GM12878 (cell line): Measurements from ENCODE around the gene TRMT1.

Experiments
- ATF2 ChIP-seq: IDR thresholded peaks from 2 replicates; pipeline ENCODE4 v1.6.1; 2012; ENCODE audit warnings: low read length, inconsistent platforms
- CEBPB ChIP-seq, 2 experiments: fragments of 150-350 bp in 1 of 2; IDR thresholded peaks; 2 replicates each; pipeline ENCODE4 v1.6.1; 2012 to 2014; ENCODE audit warnings: low read depth in 2 of 2, low read length in 2 of 2, borderline replicate concordance in 1 of 2, inconsistent platforms in 1 of 2
- CEBPZ ChIP-seq: fragments of 150-350 bp; IDR thresholded peaks from 2 replicates; pipeline ENCODE4 v1.6.1; 2016; ENCODE audit warnings: low read depth, low read length
- CHD1 ChIP-seq: IDR thresholded peaks from 2 replicates; pipeline ENCODE4 v1.6.1; 2012; ENCODE audit warnings: low read depth, low read length, improper control_type of control experiment
- CREM ChIP-seq: IDR thresholded peaks from 2 replicates; pipeline ENCODE4 v1.6.1; 2014; ENCODE audit warnings: antibody characterized with exemption, low read depth
- CTCF ChIP-seq, 3 experiments: IDR thresholded peaks in 2 of 3; conservative IDR thresholded peaks in 1 of 3; 2 replicates each; pipeline ENCODE4 v1.5.1; 2011; ENCODE audit warnings: low read depth in 3 of 3, low read length in 3 of 3, mild to moderate bottlenecking in 3 of 3, control low read depth in 2 of 3, moderate library complexity in 2 of 3, inconsistent platforms in 1 of 3, mixed read lengths in 1 of 3; ENCODE audit not compliant: control insufficient read depth in 2 of 3, insufficient read depth in 1 of 3; ENCODE audit errors: extremely low read depth in 1 of 3
- IRF3 ChIP-seq: fragments of 450-650 bp; IDR thresholded peaks from 2 replicates; pipeline ENCODE4 v1.6.1; 2014; ENCODE audit warnings: mild to moderate bottlenecking
- LARP7 ChIP-seq: fragments of 450-650 bp; IDR thresholded peaks from 2 replicates; pipeline ENCODE4 v1.6.1; 2017; ENCODE audit warnings: mild to moderate bottlenecking
- MTA3 ChIP-seq: IDR thresholded peaks from 2 replicates; pipeline ENCODE4 v1.6.1; 2012; ENCODE audit warnings: low read length, inconsistent platforms, borderline replicate concordance
- MYC ChIP-seq: IDR thresholded peaks from 2 replicates; pipeline ENCODE4 v1.6.1; 2011; ENCODE audit warnings: mild to moderate bottlenecking, low read length, moderate library complexity, inconsistent platforms; ENCODE audit not compliant: insufficient read depth, insufficient replicate concordance, insufficient read length, severe bottlenecking
- POLR2AphosphoS5 ChIP-seq: IDR thresholded peaks from 2 replicates; pipeline ENCODE4 v1.6.1; 2011; ENCODE audit warnings: mild to moderate bottlenecking, low read length, inconsistent platforms
- SPI1 ChIP-seq: IDR thresholded peaks from 2 replicates; pipeline ENCODE4 v1.6.1; 2011; ENCODE audit warnings: low read depth, mild to moderate bottlenecking, low read length, moderate library complexity, borderline replicate concordance; ENCODE audit not compliant: insufficient read depth
- YBX1 ChIP-seq: fragments of 450-650 bp; IDR thresholded peaks from 2 replicates; pipeline ENCODE4 v1.6.1; 2016; ENCODE audit warnings: antibody characterized with exemption

GRCh38 chr19:13087295-13087694, 29.2 kb downstream of the TRMT1 start:
- TF ChIP-seq CTCF (IDR thresholded peaks at IDR 0.05 in 2 of 3, conservative IDR thresholded peaks at IDR 0.05 in 1 of 3; ENCODE audit: control insufficient read depth in 2 of 3, extremely low read depth in 1 of 3, insufficient read depth in 1 of 3, low read depth in 3 of 3, low read length in 3 of 3), result no peak
- no peak for TF ChIP-seq YBX1
- no peak for TF ChIP-seq IRF3
- TF ChIP-seq CHD1, result no peak
- no peak for TF ChIP-seq CEBPZ
- no peak for TF ChIP-seq LARP7
- no peak for TF ChIP-seq SPI1
- TF ChIP-seq CEBPB (IDR thresholded peaks at IDR 0.05; ENCODE audit: borderline replicate concordance in 1 of 2, low read depth in 2 of 2, low read length in 2 of 2), result no peak
- no peak for TF ChIP-seq MTA3
- no peak for TF ChIP-seq POLR2AphosphoS5
- TF ChIP-seq CREM, result no peak
- no peak for TF ChIP-seq ATF2
- TF ChIP-seq MYC, result no peak
